ENCODE data around the gene UBE2D3.
"Not testable (repeated sequence)": the region's sequence is repeated elsewhere in the genome, so short reads cannot be mapped to it uniquely, and the experiment has no call there.

- TF ChIP-seq POLR2A, CTCF (IDR thresholded peaks at IDR 0.05): not testable (repeated sequence)
These were observed 8.3 kb downstream of the UBE2D3 start for GRCh38 chr4:102819100-102819499.
